CD4-positive, alpha-beta T cell treated with Interferon alpha-2 for 1 hour (primary cell): Measurements from ENCODE around the gene STAC2.

Experiments
- DNase-seq, 2 donors: peaks; one replicate each; pipeline ENCODE4 v3.0.0-alpha.2; 2020 to 2022

Gene STAC2

GRCh38 chr17:39209317-39210092 lies 16.2 kb downstream of the STAC2 start:
- peak; percentile 70 to 77 for DNase-seq

- peak in 1 of 2 donors; percentile 64 for DNase-seq
Observed at GRCh38 chr17:39208893-39209292, 16.9 kb downstream of the STAC2 start.

- DNase-seq = no peak
Observed at GRCh38 chr17:39208136-39208535, 17.6 kb downstream of the STAC2 start.

GRCh38 chr17:39205112-39205526 lies 20.6 kb downstream of the STAC2 start:
- DNase-seq = no peak

GRCh38 chr17:39204245-39204644 lies 21.5 kb downstream of the STAC2 start:
- no peak for DNase-seq

GRCh38 chr17:39200957-39201510 lies 24.7 kb downstream of the STAC2 start:
- no peak for DNase-seq

- DNase-seq = peak in 1 of 2 donors; percentile 80
Observed at GRCh38 chr17:39200070-39200879, 25.5 kb downstream of the STAC2 start, which contains the start of gene RPL19. TSS of gene RPL19 (plus strand) at chr17:39200283. CDS start at chr17:39200345, 62 bp downstream.

GRCh38 chr17:39199820-39200069 lies 26.0 kb downstream of the STAC2 start:
- DNase-seq = peak; percentile 89 to 94

GRCh38 chr17:39198186-39198566 lies 27.6 kb downstream of the STAC2 start:
- DNase-seq = no peak

GRCh38 chr17:39197380-39198185 lies 28.2 kb downstream of the STAC2 start, which contains the start of gene CACNB1:
TSS of gene CACNB1 (minus strand) at chr17:39197669. CDS start at chr17:39197495, 174 bp downstream.
- peak; percentile 42 to 74 for DNase-seq

GRCh38 chr17:39196808-39197291 lies 28.9 kb downstream of the STAC2 start:
- DNase-seq = peak in 1 of 2 donors; percentile 29

GRCh38 chr17:39196241-39196807 lies 29.4 kb downstream of the STAC2 start:
- DNase-seq = no peak

GRCh38 chr17:39195568-39196160 lies 30.1 kb downstream of the STAC2 start:
- DNase-seq = peak in 1 of 2 donors; percentile 40

GRCh38 chr17:39194985-39195524 lies 30.7 kb downstream of the STAC2 start:
- DNase-seq = no peak

GRCh38 chr17:39194089-39194984 lies 31.4 kb downstream of the STAC2 start:
- no peak for DNase-seq

- no peak for DNase-seq
Observed at GRCh38 chr17:39193346-39193745, 32.4 kb downstream of the STAC2 start.

- DNase-seq = no peak
Observed at GRCh38 chr17:39192901-39193300, 32.8 kb downstream of the STAC2 start.

- DNase-seq = no peak
Observed at GRCh38 chr17:39191750-39192510, 33.8 kb downstream of the STAC2 start.

GRCh38 chr17:39187152-39187830 lies 38.5 kb downstream of the STAC2 start:
- DNase-seq = no peak
